KMS-11 (cell line): Measurements from ENCODE around the gene PKNOX1.
A peak's percentile ranks its signal among the peaks of the same experiment; 100 is the strongest.

Source experiments
- H2AFZ ChIP-seq: fragments of 200-600 bp; sonication (generic); 2 replicates; pipeline ENCODE4 v1.6.1; 2016; ENCODE audit warnings: antibody characterized with exemption, mixed run types, low read depth
- H3K27ac ChIP-seq: fragments of 200-600 bp; sonication (generic); 2 replicates; pipeline ENCODE4 v1.6.1; 2016; ENCODE audit warnings: mild to moderate bottlenecking, mixed run types
- H3K27me3 ChIP-seq: fragments of 200-600 bp; sonication (generic); 2 replicates; pipeline ENCODE4 v1.6.1; 2017; ENCODE audit warnings: mild to moderate bottlenecking, low read depth, mixed run types, moderate library complexity; ENCODE audit not compliant: insufficient read depth
- H3K36me3 ChIP-seq: fragments of 200-600 bp; sonication (generic); 2 replicates; pipeline ENCODE4 v1.6.1; 2017; ENCODE audit warnings: mild to moderate bottlenecking, mixed run types; ENCODE audit not compliant: insufficient read depth
- H3K4me1 ChIP-seq: fragments of 200-600 bp; sonication (generic); 2 replicates; pipeline ENCODE4 v1.6.1; 2016; ENCODE audit warnings: mild to moderate bottlenecking, low read depth, mixed run types; ENCODE audit not compliant: poor library complexity, severe bottlenecking
- H3K4me2 ChIP-seq: fragments of 200-600 bp; sonication (generic); 2 replicates; pipeline ENCODE4 v1.7.0; 2016; ENCODE audit warnings: mild to moderate bottlenecking, mixed run types
- H3K4me3 ChIP-seq: fragments of 200-600 bp; sonication (generic); IDR thresholded peaks from 2 replicates; pipeline ENCODE4 v1.6.1; 2017; ENCODE audit warnings: low read depth, low read length, mixed read lengths; ENCODE audit not compliant: insufficient read depth
- H3K79me2 ChIP-seq: fragments of 200-600 bp; sonication (generic); 2 replicates; pipeline ENCODE4 v1.6.1; 2016; ENCODE audit warnings: low read depth, mixed run types; ENCODE audit not compliant: insufficient read depth
- H3K9ac ChIP-seq: fragments of 200-600 bp; sonication (generic); 2 replicates; pipeline ENCODE4 v1.6.1; 2016; ENCODE audit warnings: mild to moderate bottlenecking, mixed run types
- H4K20me1 ChIP-seq: fragments of 200-600 bp; sonication (generic); 2 replicates; pipeline ENCODE4 v1.6.1; 2016; ENCODE audit warnings: mild to moderate bottlenecking, mixed run types; ENCODE audit not compliant: insufficient read depth
- CTCF ChIP-seq: fragments of 200-600 bp; sonication (generic); conservative IDR thresholded peaks from 2 replicates; pipeline ENCODE4 v1.6.1; 2017; ENCODE audit warnings: low read depth, mild to moderate bottlenecking, antibody characterized with exemption, low read length, moderate library complexity, mixed read lengths

Gene PKNOX1

GRCh38 chr21:42975886-42976608, 1.7 kb downstream of the PKNOX1 start:
- Histone ChIP-seq H3K36me3 (no peaks in the 10 kb centered on the region), H3K9ac (peak overlapping the region; percentile 97)

GRCh38 chr21:42980312-42981213, 6.2 kb downstream of the PKNOX1 start:
- Histone ChIP-seq H3K27me3 (no peaks in the 10 kb centered on the region), H4K20me1 (no peaks in the 10 kb centered on the region), H3K27ac (no peak overlapping the region), H3K36me3 (no peaks in the 10 kb centered on the region), H2AFZ (no peak overlapping the region), H3K4me3 (no peak overlapping the region), H3K4me2 (no peak overlapping the region), H3K9ac (no peak overlapping the region), H3K79me2 (peaks cover 75% of the 10 kb centered on the region), H3K4me1 (peaks cover 38% of the 10 kb centered on the region)
- no peak for TF ChIP-seq CTCF

More at GRCh38 chr21:42975886-42976608, 1.7 kb downstream of the PKNOX1 start:
- Histone ChIP-seq H3K4me1 (peaks cover 18% of the 10 kb centered on the region), H4K20me1 (no peaks in the 10 kb centered on the region), H3K4me3 (no peak overlapping the region), H3K27me3 (no peaks in the 10 kb centered on the region), H3K79me2 (peaks cover 46% of the 10 kb centered on the region), H2AFZ (no peak overlapping the region), H3K4me2 (peak overlapping the region; percentile 70), H3K27ac (peak overlapping the region; percentile 93)
- TF ChIP-seq CTCF, result no peak

GRCh38 chr21:42981214-42981523, 6.8 kb downstream of the PKNOX1 start:
- no peak overlapping the region for H2AFZ ChIP-seq
- H3K4me3 ChIP-seq, result no peak overlapping the region
- no peaks in the 10 kb centered on the region for H3K27me3 ChIP-seq
- no peak overlapping the region for H3K9ac ChIP-seq
- H4K20me1 ChIP-seq, result no peaks in the 10 kb centered on the region
- peaks cover 75% of the 10 kb centered on the region for H3K79me2 ChIP-seq
- no peak for TF ChIP-seq CTCF
- H3K36me3 ChIP-seq, result no peaks in the 10 kb centered on the region
- no peak overlapping the region for H3K27ac ChIP-seq
- no peak overlapping the region for H3K4me2 ChIP-seq
- peaks cover 41% of the 10 kb centered on the region for H3K4me1 ChIP-seq

GRCh38 chr21:42981862-42982261, 7.5 kb downstream of the PKNOX1 start:
- Histone ChIP-seq H3K27ac (no peak overlapping the region), H3K9ac (no peak overlapping the region), H4K20me1 (no peaks in the 10 kb centered on the region), H3K36me3 (no peaks in the 10 kb centered on the region), H3K4me2 (no peak overlapping the region), H3K79me2 (peaks cover 75% of the 10 kb centered on the region), H3K4me3 (no peak overlapping the region), H3K4me1 (peaks cover 41% of the 10 kb centered on the region), H2AFZ (no peak overlapping the region), H3K27me3 (no peaks in the 10 kb centered on the region)
- TF ChIP-seq CTCF, result no peak
